ENCODE measurements around the gene AFAP1L2.

AFAP1L2 gene

GRCh38 chr10:114332301-114333192 lies 71.8 kb downstream of the AFAP1L2 start:
- ChIA-PET POLR2A (no interaction called here), CTCF (interaction anchor here (0.7 to 2.4 kb wide), 6 partner anchors 9 to 221 kb away, joined by 3 to 9 read pairs (median 4); no protein-coding TSS in a partner anchor)

GRCh38 chr10:114329634-114330365 lies 74.5 kb downstream of the AFAP1L2 start:
- DNase-seq (ENCODE audit: extremely low spot score): no peak
- ChIA-PET CTCF (interaction anchor here (0.9 to 2.2 kb wide), 5 partner anchors 12 to 142 kb away, joined by 3 to 9 read pairs (median 3); no protein-coding TSS in a partner anchor), POLR2A (no interaction called here)
- TF ChIP-seq, protein P1, sequence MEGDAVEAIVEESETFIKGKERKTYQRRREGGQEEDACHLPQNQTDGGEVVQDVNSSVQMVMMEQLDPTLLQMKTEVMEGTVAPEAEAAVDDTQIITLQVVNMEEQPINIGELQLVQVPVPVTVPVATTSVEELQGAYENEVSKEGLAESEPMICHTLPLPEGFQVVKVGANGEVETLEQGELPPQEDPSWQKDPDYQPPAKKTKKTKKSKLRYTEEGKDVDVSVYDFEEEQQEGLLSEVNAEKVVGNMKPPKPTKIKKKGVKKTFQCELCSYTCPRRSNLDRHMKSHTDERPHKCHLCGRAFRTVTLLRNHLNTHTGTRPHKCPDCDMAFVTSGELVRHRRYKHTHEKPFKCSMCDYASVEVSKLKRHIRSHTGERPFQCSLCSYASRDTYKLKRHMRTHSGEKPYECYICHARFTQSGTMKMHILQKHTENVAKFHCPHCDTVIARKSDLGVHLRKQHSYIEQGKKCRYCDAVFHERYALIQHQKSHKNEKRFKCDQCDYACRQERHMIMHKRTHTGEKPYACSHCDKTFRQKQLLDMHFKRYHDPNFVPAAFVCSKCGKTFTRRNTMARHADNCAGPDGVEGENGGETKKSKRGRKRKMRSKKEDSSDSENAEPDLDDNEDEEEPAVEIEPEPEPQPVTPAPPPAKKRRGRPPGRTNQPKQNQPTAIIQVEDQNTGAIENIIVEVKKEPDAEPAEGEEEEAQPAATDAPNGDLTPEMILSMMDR (IDR thresholded peaks at IDR 0.05; ENCODE audit: control extremely low read depth, extremely low read depth, low read depth, missing control alignments): no peak

More at GRCh38 chr10:114332301-114333192, 71.8 kb downstream of the AFAP1L2 start:
- no peak for DNase-seq (ENCODE audit: extremely low spot score)
- TF ChIP-seq, protein P1 (IDR thresholded peaks at IDR 0.05; ENCODE audit: control extremely low read depth, extremely low read depth, low read depth, missing control alignments): no peak

DNA sequence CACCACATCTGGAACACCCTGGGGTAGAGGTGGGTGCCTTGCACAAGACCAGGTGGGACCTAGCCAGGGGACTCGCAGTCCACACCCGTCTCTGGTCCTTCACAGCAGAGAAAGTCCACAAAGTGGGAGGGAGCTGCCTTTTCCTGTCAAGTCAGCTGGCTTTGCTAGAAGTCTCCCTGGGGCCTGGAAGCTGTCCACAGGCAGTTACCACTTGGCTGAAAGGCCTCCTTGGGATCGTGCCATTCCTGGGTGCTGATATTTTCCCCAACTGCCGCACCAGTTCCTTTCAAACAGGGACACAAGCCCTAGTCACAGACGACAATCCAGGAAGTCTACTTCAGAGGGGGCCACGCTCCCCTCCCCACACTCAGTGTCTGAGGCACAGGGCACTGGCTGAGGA lies 75.4 kb downstream of the AFAP1L2 start:
- no peak for DNase-seq (ENCODE audit: extremely low spot score)
- POLR2A ChIA-PET: no interaction called here
- CTCF ChIA-PET: interaction anchor here (0.9 to 2.2 kb wide), 3 partner anchors 8 to 25 kb away, joined by 3 to 9 read pairs (median 3); no protein-coding TSS in a partner anchor
- TF ChIP-seq, protein P1 (IDR thresholded peaks at IDR 0.05; ENCODE audit: control extremely low read depth, extremely low read depth, low read depth, missing control alignments): no peak

- CTCF ChIA-PET: interaction anchor here (1.3 kb wide), 1 partner anchor 8 kb away, joined by 3 read pairs; no protein-coding TSS in a partner anchor
- no peak for DNase-seq (ENCODE audit: extremely low spot score)
- TF ChIP-seq, protein P1 (IDR thresholded peaks at IDR 0.05; ENCODE audit: control extremely low read depth, extremely low read depth, low read depth, missing control alignments): no peak
- POLR2A ChIA-PET: no interaction called here
These were observed 75.9 kb downstream of the AFAP1L2 start for GRCh38 chr10:114328441-114328812.

DNA sequence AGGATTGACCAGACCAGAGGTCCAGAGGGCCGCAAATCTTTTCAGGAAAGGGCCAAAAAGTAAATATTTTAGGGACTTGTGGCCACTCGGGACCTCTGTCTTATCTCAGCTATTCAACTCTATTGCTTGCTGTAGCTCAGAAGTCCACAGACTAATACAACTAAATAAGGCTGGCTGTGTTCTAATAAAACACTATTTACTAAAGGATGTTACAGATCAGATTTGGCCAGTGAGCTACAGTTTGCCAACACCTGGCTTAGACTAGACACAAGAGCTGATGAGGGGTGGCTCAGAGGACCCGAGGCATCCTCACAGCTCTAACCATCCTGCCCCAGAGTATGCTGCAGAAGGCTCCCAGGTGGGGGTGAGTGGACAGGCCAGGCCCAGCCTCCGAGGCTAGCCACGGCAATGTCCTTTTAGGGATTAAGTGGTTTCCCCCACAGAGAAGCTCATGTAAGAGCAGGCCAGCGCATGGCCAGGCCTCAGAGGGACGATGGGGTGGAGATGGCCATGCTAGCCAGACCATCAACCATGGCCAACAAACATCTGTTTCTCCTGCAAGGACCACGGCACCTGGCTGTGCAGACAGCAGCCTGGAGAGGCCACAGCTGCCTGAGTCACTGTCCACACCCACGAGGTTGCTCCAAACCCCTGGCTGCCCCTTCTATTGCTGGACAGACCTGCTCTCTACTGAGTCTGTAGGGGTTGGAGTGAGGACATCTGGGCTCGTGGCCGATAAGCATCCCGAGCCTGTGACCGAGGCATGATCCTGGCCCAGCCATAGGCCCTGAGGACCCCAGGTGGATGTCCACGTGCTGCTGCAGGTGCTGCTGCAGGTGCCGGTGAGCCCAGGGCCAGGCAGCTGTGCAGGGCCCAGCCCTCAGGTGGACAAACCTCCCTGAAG lies 76.5 kb downstream of the AFAP1L2 start:
- DNase-seq (ENCODE audit: extremely low spot score): no peak
- TF ChIP-seq, protein P1 (IDR thresholded peaks at IDR 0.05; ENCODE audit: control extremely low read depth, extremely low read depth, low read depth, missing control alignments): no peak
- POLR2A ChIA-PET: no interaction called here
- CTCF ChIA-PET: interaction anchor here (0.8 to 2.3 kb wide), 5 partner anchors 9 to 39 kb away, joined by 3 to 9 read pairs (median 3); no protein-coding TSS in a partner anchor

Data from GM10248 (cell line).